SK-N-SH treated with all-trans-retinoic acid at 6 μM for 48 hours (cell line): ENCODE results near the gene PANK2.

ENCODE experiments used
- ATAC-seq: fragments of 200-7000 bp; cut with Tn5 transposase; 3 replicates; pipeline ENCODE4 v1.9.1; 2020; ENCODE audit warnings: mild to moderate bottlenecking, moderate library complexity
- ARNTL ChIP-seq: fragments of 450-650 bp; formaldehyde crosslinking; IDR thresholded peaks from 2 replicates; pipeline ENCODE4 v1.5.0; 2020; ENCODE audit warnings: low read depth, mild to moderate bottlenecking, moderate library complexity, borderline replicate concordance
- CSRNP3 ChIP-seq: fragments of 250-450 bp; sonication (Bioruptor Pico); IDR thresholded peaks from 2 replicates; pipeline ENCODE4 v1.5.1; 2021; ENCODE audit warnings: mild to moderate bottlenecking, moderate library complexity
- ESRRG ChIP-seq: fragments of 250-450 bp; sonication (Bioruptor Pico); IDR thresholded peaks from 2 replicates; pipeline ENCODE4 v1.6.1; 2021; ENCODE audit warnings: mild to moderate bottlenecking
- GLIS3 ChIP-seq: fragments of 250-450 bp; sonication (Bioruptor Pico); IDR thresholded peaks from 2 replicates; pipeline ENCODE4 v1.5.0; 2020; ENCODE audit warnings: mild to moderate bottlenecking, moderate library complexity
- ISL1 ChIP-seq: fragments of 250-450 bp; sonication (Bioruptor Pico); IDR thresholded peaks from 2 replicates; pipeline ENCODE4 v2.1.2; 2022; ENCODE audit warnings: mild to moderate bottlenecking, moderate library complexity
- OSR1 ChIP-seq: fragments of 250-450 bp; sonication (Bioruptor Pico); IDR thresholded peaks from 2 replicates; pipeline ENCODE4 v1.8.0; 2022; ENCODE audit warnings: moderate library complexity, mild to moderate bottlenecking, inconsistent platforms
- POU6F1 ChIP-seq: fragments of 250-450 bp; sonication (Bioruptor Pico); IDR thresholded peaks from 2 replicates; pipeline ENCODE4 v1.8.0; 2021; ENCODE audit warnings: low read depth, mild to moderate bottlenecking, moderate library complexity, borderline replicate concordance
- PPARA ChIP-seq: fragments of 250-450 bp; sonication (Bioruptor Pico); IDR thresholded peaks from 2 replicates; pipeline ENCODE4 v1.5.0; 2020; ENCODE audit warnings: mild to moderate bottlenecking, borderline replicate concordance
- SNAI2 ChIP-seq: fragments of 250-450 bp; sonication (Bioruptor Pico); IDR thresholded peaks from 2 replicates; pipeline ENCODE4 v1.5.0; 2020; ENCODE audit warnings: mild to moderate bottlenecking, moderate library complexity
- TCF4 ChIP-seq: fragments of 250-450 bp; sonication (Bioruptor Pico); IDR thresholded peaks from 2 replicates; pipeline ENCODE4 v1.8.0; 2021; ENCODE audit warnings: mild to moderate bottlenecking, moderate library complexity, borderline replicate concordance
- TOX ChIP-seq: fragments of 250-450 bp; sonication (Bioruptor Pico); IDR thresholded peaks from 2 replicates; pipeline ENCODE4 v1.8.0; 2021; ENCODE audit warnings: mild to moderate bottlenecking, moderate library complexity, borderline replicate concordance
- TSHZ2 ChIP-seq: fragments of 250-450 bp; sonication (Bioruptor Pico); IDR thresholded peaks from 2 replicates; pipeline ENCODE4 v1.5.0; 2020; ENCODE audit warnings: mild to moderate bottlenecking, moderate library complexity
- ZC3H10 ChIP-seq: fragments of 250-450 bp; sonication (Bioruptor Pico); IDR thresholded peaks from 2 replicates; pipeline ENCODE4 v1.5.1; 2021; ENCODE audit warnings: mild to moderate bottlenecking, moderate library complexity
- ZFP3 ChIP-seq: fragments of 250-450 bp; sonication (Bioruptor Pico); IDR thresholded peaks from 2 replicates; pipeline ENCODE4 v1.5.0; 2020; ENCODE audit warnings: mild to moderate bottlenecking, moderate library complexity
- ZFP30 ChIP-seq: fragments of 450-650 bp; formaldehyde crosslinking; IDR thresholded peaks from 2 replicates; pipeline ENCODE4 v1.5.0; 2022; ENCODE audit warnings: mild to moderate bottlenecking, moderate library complexity
- ZNF565 ChIP-seq: fragments of 450-650 bp; formaldehyde crosslinking; conservative IDR thresholded peaks from 2 replicates; pipeline ENCODE4 v1.5.0; 2020; ENCODE audit warnings: low read depth, mild to moderate bottlenecking, moderate library complexity
- ZNF70 ChIP-seq: fragments of 450-650 bp; formaldehyde crosslinking; IDR thresholded peaks from 2 replicates; pipeline ENCODE4 v1.5.0; 2020; ENCODE audit warnings: mild to moderate bottlenecking, moderate library complexity
- TF ChIP-seq, protein P1 (sequence below): fragments of 250-450 bp; sonication (Bioruptor Pico); IDR thresholded peaks from 2 replicates; pipeline ENCODE4 v1.5.1; 2020; ENCODE audit warnings: low read depth, mild to moderate bottlenecking, moderate library complexity
- TF ChIP-seq, protein P2 (sequence below): fragments of 250-450 bp; sonication (Bioruptor Pico); IDR thresholded peaks from 2 replicates; pipeline ENCODE4 v1.8.0; 2020; ENCODE audit warnings: mild to moderate bottlenecking, moderate library complexity, borderline replicate concordance

Gene PANK2

GRCh38 chr20:3925113-3925695, 36.0 kb downstream of the PANK2 start:
- TF ChIP-seq ZNF70 (CRISPR knock-in tag) (no peak), POU6F1 (CRISPR knock-in tag) (no peak), GLIS3 (no peak), PPARA (CRISPR knock-in tag) (no peak), ZC3H10 (no peak), ZFP30 (no peak), ARNTL (CRISPR knock-in tag) (no peak), SNAI2 (CRISPR knock-in tag) (no peak), TCF4 (no peak), TOX (CRISPR knock-in tag) (no peak), OSR1 (CRISPR knock-in tag) (no peak), ZNF565 (no peak), TSHZ2 (CRISPR knock-in tag) (no peak), ESRRG (CRISPR knock-in tag) (no peak), CSRNP3 (no peak), ISL1 (CRISPR knock-in tag) (no peak)
- TF ChIP-seq, protein P1, sequence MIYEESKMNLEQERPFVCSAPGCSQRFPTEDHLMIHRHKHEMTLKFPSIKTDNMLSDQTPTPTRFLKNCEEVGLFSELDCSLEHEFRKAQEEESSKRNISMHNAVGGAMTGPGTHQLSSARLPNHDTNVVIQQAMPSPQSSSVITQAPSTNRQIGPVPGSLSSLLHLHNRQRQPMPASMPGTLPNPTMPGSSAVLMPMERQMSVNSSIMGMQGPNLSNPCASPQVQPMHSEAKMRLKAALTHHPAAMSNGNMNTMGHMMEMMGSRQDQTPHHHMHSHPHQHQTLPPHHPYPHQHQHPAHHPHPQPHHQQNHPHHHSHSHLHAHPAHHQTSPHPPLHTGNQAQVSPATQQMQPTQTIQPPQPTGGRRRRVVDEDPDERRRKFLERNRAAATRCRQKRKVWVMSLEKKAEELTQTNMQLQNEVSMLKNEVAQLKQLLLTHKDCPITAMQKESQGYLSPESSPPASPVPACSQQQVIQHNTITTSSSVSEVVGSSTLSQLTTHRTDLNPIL (CRISPR knock-in tag): no peak
- ATAC-seq: no peak

- no peak; the same call in 2 of the 3 replicates for ATAC-seq
- TF ChIP-seq CSRNP3 (no peak), ZFP3 (CRISPR knock-in tag) (no peak), ZNF565 (no peak)
- TF ChIP-seq, protein P2, sequence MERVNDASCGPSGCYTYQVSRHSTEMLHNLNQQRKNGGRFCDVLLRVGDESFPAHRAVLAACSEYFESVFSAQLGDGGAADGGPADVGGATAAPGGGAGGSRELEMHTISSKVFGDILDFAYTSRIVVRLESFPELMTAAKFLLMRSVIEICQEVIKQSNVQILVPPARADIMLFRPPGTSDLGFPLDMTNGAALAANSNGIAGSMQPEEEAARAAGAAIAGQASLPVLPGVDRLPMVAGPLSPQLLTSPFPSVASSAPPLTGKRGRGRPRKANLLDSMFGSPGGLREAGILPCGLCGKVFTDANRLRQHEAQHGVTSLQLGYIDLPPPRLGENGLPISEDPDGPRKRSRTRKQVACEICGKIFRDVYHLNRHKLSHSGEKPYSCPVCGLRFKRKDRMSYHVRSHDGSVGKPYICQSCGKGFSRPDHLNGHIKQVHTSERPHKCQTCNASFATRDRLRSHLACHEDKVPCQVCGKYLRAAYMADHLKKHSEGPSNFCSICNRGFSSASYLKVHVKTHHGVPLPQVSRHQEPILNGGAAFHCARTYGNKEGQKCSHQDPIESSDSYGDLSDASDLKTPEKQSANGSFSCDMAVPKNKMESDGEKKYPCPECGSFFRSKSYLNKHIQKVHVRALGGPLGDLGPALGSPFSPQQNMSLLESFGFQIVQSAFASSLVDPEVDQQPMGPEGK (CRISPR knock-in tag): no peak; the same call in 1 of the 2 replicates
- TF ChIP-seq, protein P1 (CRISPR knock-in tag): no peak
These were observed 36.9 kb downstream of the PANK2 start for GRCh38 chr20:3925899-3926638.
